GM12878 (cell line): ENCODE measurements around the gene AGER. TPM values are rescaled to one million over a fixed set of nuclear protein-coding genes. Genes with fewer than 3 reads are reported as not detected.

Experiments used
- BHLHE40 ChIP-seq, 2 experiments: fragments of 450-650 bp in 1 of 2; IDR thresholded peaks; 2 replicates each; pipeline ENCODE4 v1.6.1; 2011 to 2017; ENCODE audit warnings: low read depth in 2 of 2, borderline replicate concordance in 1 of 2, improper control_type of control experiment in 1 of 2, low read length in 1 of 2, mild to moderate bottlenecking in 1 of 2
- EP300 ChIP-seq, 2 experiments: fragments of 150-350 bp in 1 of 2; IDR thresholded peaks; 2 replicates each; pipeline ENCODE4 v1.6.1; 2011 to 2012; ENCODE audit warnings: low read depth in 2 of 2, low read length in 2 of 2, borderline replicate concordance in 1 of 2, improper control_type of control experiment in 1 of 2, inconsistent platforms in 1 of 2; ENCODE audit not compliant: control insufficient read depth in 1 of 2
- GABPA ChIP-seq: IDR thresholded peaks from 2 replicates; pipeline ENCODE4 v1.6.1; 2014; ENCODE audit warnings: antibody characterized with exemption, low read depth, mild to moderate bottlenecking, inconsistent platforms
- HCFC1 ChIP-seq: fragments of 150-350 bp; IDR thresholded peaks from 2 replicates; pipeline ENCODE4 v1.6.1; 2014; ENCODE audit warnings: low read length
- JUND ChIP-seq: IDR thresholded peaks from 2 replicates; pipeline ENCODE4 v1.6.1; 2012; ENCODE audit warnings: low read depth, mild to moderate bottlenecking, low read length, improper control_type of control experiment, moderate library complexity
- NFYA ChIP-seq: IDR thresholded peaks from 2 replicates; pipeline ENCODE4 v1.6.1; 2011; ENCODE audit warnings: low read depth, mild to moderate bottlenecking, low read length, improper control_type of control experiment, borderline replicate concordance
- SP1 ChIP-seq: IDR thresholded peaks from one replicate; pipeline ENCODE4 v1.6.1; 2011; ENCODE audit warnings: low read depth, low read length
- TAF1 ChIP-seq: IDR thresholded peaks from 2 replicates; pipeline ENCODE4 v1.6.1; 2011; ENCODE audit warnings: mild to moderate bottlenecking, low read depth, low read length, borderline replicate concordance
- TCF3 ChIP-seq: IDR thresholded peaks from 2 replicates; pipeline ENCODE4 v1.6.1; 2012; ENCODE audit warnings: low read depth, mild to moderate bottlenecking, low read length, borderline replicate concordance; ENCODE audit not compliant: insufficient read depth
- ZBED1 ChIP-seq: IDR thresholded peaks from 2 replicates; pipeline ENCODE4 v1.6.1; 2016; ENCODE audit warnings: borderline replicate concordance
- ZNF384 ChIP-seq: IDR thresholded peaks from 2 replicates; pipeline ENCODE4 v1.6.1; 2012; ENCODE audit warnings: low read depth, mild to moderate bottlenecking, low read length, improper control_type of control experiment, borderline replicate concordance
- polyA plus RNA-seq, 11 experiments: library from polyadenylated mRNA; depleted of rRNA in 4 of 11; unstranded in 6 of 11; stranded (reverse) in 5 of 11; fragments of >200 nt; fragmentation: Nextera tagmentation in 4 of 11; fragmentation: Illumina TruSeq in 1 of 11; extraction: Ambion mirVana in 4 of 11; extraction: Trizol in 1 of 11; gene quantifications; 1 replicate in 1 of 11; 2 replicates in 10 of 11; pipeline versions ENCODE4 v1.2.1 to v1.2.3, GENCODE V29; 2011 to 2016; ENCODE audit warnings: inconsistent platforms in 2 of 11, missing spikeins in 2 of 11, low read depth in 1 of 11
- total RNA-seq, 4 experiments: library from RNA; depleted of rRNA in 3 of 4; stranded (reverse); fragments of >200 nt in 3 of 4; fragmentation: Illumina TruSeq in 1 of 4; extraction: Trizol in 1 of 4; gene quantifications; 2 replicates each; pipeline versions ENCODE4 v1.2.1 to v1.2.3, GENCODE V29; 2013 to 2021
- TF ChIP-seq, protein P1 (sequence below): fragments of 450-650 bp; IDR thresholded peaks from 2 replicates; pipeline ENCODE4 v1.6.1; 2014; ENCODE audit warnings: mild to moderate bottlenecking

AGER gene
- total and polyA plus RNA-seq, 10 of the 15 experiments (the other 5 are each of a cell fraction or from before 2014, with no cell fraction given) = 1.1 to 18.2 (median 3.9) TPM

DNA sequence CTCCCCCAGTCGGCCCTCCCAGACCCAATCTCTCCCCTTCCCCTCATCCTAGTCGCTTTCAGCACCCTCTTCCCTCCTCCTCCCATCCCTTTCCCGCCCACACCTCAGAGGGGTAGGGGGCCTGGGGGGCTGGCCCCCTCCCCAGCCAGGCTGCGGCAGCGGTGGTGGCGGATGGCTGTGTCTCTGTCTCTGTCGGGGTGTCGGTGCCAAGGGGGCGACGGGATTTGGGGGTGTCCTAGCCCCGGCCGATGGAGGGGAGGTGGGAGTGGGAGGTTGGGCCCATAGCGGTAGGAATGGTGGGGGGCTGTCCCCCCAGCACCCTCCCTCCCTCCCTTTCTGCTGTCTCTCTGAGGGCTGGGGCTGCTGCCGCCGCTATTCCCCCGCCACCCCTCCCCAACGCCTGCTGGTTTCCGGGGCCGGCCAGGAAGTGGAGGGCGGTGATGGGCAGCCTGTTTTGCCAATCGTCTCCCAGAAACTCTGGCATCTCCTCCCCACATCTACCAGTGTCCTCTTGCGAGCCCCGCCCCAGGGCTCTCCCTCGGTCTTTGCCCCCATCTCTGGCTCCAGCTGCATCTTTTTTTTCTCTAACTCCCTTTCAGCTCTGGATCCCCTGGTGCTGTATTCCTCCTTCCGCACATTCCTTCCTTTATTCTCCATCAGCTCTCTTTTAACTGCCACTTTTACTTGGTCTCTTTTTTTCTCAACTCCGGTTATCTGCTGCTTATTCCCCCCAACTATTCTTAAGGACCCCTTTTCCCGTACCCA is 8.2 kb downstream of the AGER start, which contains the start of gene AGPAT1 (continued):
- TF ChIP-seq ZNF384 (peak; percentile 51; the same call in 1 of the 2 replicates), NFYA (no peak), SP1 (peak; percentile 91), TCF3 (no peak), TAF1 (0 out of 2 replicates have a peak, but pooled peaks have one; percentile 36), JUND (no peak), ZBED1 (0 out of 2 replicates have a peak, but pooled peaks have one; percentile 41), EP300 (IDR thresholded peaks at IDR 0.05; ENCODE audit: borderline replicate concordance in 1 of 2, control insufficient read depth in 1 of 2, low read depth in 2 of 2, low read length in 2 of 2) (no peak), GABPA (peak; percentile 92), HCFC1 (0 out of 2 replicates have a peak, but pooled peaks have one; percentile 27), BHLHE40 (IDR thresholded peaks at IDR 0.05; ENCODE audit: borderline replicate concordance in 1 of 2, low read depth in 2 of 2, low read length in 1 of 2) (peak in 1 of 2 experiments; percentile 9; a peak in 1 of 4 replicates)
- TF ChIP-seq, protein P1, sequence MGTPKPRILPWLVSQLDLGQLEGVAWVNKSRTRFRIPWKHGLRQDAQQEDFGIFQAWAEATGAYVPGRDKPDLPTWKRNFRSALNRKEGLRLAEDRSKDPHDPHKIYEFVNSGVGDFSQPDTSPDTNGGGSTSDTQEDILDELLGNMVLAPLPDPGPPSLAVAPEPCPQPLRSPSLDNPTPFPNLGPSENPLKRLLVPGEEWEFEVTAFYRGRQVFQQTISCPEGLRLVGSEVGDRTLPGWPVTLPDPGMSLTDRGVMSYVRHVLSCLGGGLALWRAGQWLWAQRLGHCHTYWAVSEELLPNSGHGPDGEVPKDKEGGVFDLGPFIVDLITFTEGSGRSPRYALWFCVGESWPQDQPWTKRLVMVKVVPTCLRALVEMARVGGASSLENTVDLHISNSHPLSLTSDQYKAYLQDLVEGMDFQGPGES = 0 out of 2 replicates have a peak, but pooled peaks have one; percentile 45
